WERI-Rb-1 (cell line): ENCODE data around the gene ELOVL6.

Experiments
- DNase-seq: peaks from one replicate; pipeline ENCODE4 v3.0.0-alpha.2; 2020
- H3K27ac ChIP-seq: fragments of 250-450 bp; sonication (Bioruptor Pico); 2 replicates; pipeline ENCODE4 v1.5.1; 2020; ENCODE audit warnings: mild to moderate bottlenecking, moderate library complexity
- H3K27me3 ChIP-seq: fragments of 250-450 bp; sonication (Bioruptor Pico); 2 replicates; pipeline ENCODE4 v1.5.1; 2021; ENCODE audit warnings: mild to moderate bottlenecking, low read depth, moderate library complexity; ENCODE audit not compliant: insufficient read depth, severe bottlenecking
- H3K36me3 ChIP-seq: fragments of 250-450 bp; sonication (Bioruptor Pico); 2 replicates; pipeline ENCODE4 v1.5.1; 2020; ENCODE audit warnings: mild to moderate bottlenecking, moderate library complexity
- H3K4me3 ChIP-seq: 2 replicates; pipeline ENCODE4 v1.5.1; 2011; ENCODE audit warnings: low read depth, mild to moderate bottlenecking, control low read depth, low read length
- H3K9me3 ChIP-seq: fragments of 250-450 bp; sonication (Bioruptor Pico); 2 replicates; pipeline ENCODE4 v1.5.1; 2021; ENCODE audit warnings: mild to moderate bottlenecking, moderate library complexity; ENCODE audit not compliant: severe bottlenecking
- CTCF ChIP-seq: IDR thresholded peaks from 2 replicates; pipeline ENCODE4 v1.5.1; 2011; ENCODE audit warnings: low read depth, mild to moderate bottlenecking, control low read depth, inconsistent platforms, low read length

The ELOVL6 gene

GRCh38 chr4:110055158-110055768, 143.2 kb downstream of the ELOVL6 start:
- peaks cover 4% of the 10 kb centered on the region for H3K36me3 ChIP-seq
- H3K27me3 ChIP-seq = no peaks in the 10 kb centered on the region
- TF ChIP-seq CTCF = no peak
- H3K27ac ChIP-seq = no peak overlapping the region
- H3K4me3 ChIP-seq = no peak overlapping the region
- no peaks in the 10 kb centered on the region for H3K9me3 ChIP-seq
- no peak for DNase-seq

- no peaks in the 10 kb centered on the region for H3K9me3 ChIP-seq
- no peak overlapping the region for H3K27ac ChIP-seq
- peak; percentile 65 for DNase-seq
- peak; percentile 84 for TF ChIP-seq CTCF
- H3K4me3 ChIP-seq = no peak overlapping the region
- H3K27me3 ChIP-seq = no peaks in the 10 kb centered on the region
- no peaks in the 10 kb centered on the region; the same call in none of the 2 replicates for H3K36me3 ChIP-seq
Measured at GRCh38 chr4:110049951-110050925, 148.2 kb downstream of the ELOVL6 start.

GRCh38 chr4:110046588-110047049, 151.8 kb downstream of the ELOVL6 start:
- Histone ChIP-seq H3K4me3 (no peak overlapping the region), H3K27ac (no peak overlapping the region), H3K9me3 (no peaks in the 10 kb centered on the region), H3K27me3 (no peaks in the 10 kb centered on the region), H3K36me3 (no peaks in the 10 kb centered on the region)
- no peak for DNase-seq
- TF ChIP-seq CTCF = no peak

- H3K27me3 ChIP-seq = no peaks in the 10 kb centered on the region
Measured at GRCh38 chr4:110042545-110043517, 155.6 kb downstream of the ELOVL6 start.

More at GRCh38 chr4:110042545-110043517, 155.6 kb downstream of the ELOVL6 start:
- Histone ChIP-seq H3K4me3 (no peak overlapping the region), H3K9me3 (no peaks in the 10 kb centered on the region), H3K36me3 (no peaks in the 10 kb centered on the region), H3K27ac (no peak overlapping the region)
- TF ChIP-seq CTCF = no peak
- no peak for DNase-seq
